H1 (cell line): ENCODE measurements around the gene RIN2. TPM values are rescaled to one million over a fixed set of nuclear protein-coding genes. Genes with fewer than 3 reads are reported as not detected.

ENCODE experiments used
- CTCF ChIA-PET: fragments of 300-600 bp; sonication (Branson Sonifier 250); formaldehyde crosslinking; loops from one replicate; lab custom pipeline; 2021; ENCODE audit not compliant: partially characterized antibody; lab: Charles Lee
- POLR2A ChIA-PET: fragments of 300-600 bp; sonication (Branson Sonifier 250); formaldehyde crosslinking; loops from one replicate; lab custom pipeline; 2021; ENCODE audit warnings: inconsistent platforms; ENCODE audit not compliant: partially characterized antibody; lab: Charles Lee
- DNase-seq, 2 experiments: peaks; one replicate each; pipeline versions ENCODE4 v3.0.0 to v3.0.0-alpha.2; 2010 to 2022; ENCODE audit warnings: low spot score in 2 of 2, low read depth in 1 of 2, mixed read lengths in 1 of 2
- FAIRE-seq: peaks from 2 replicates; lab custom pipeline; 2011; peaks lifted over from hg19 to GRCh38; lab: Jason Lieb, UNC
- H2AFZ ChIP-seq: 2 replicates; pipeline ENCODE4 v1.8.1; 2012; ENCODE audit warnings: low read length, inconsistent platforms
- H2AK5ac ChIP-seq: 2 replicates; pipeline ENCODE4 v1.6.1; 2013; ENCODE audit warnings: low read depth, low read length
- H2BK120ac ChIP-seq: replicated peaks from 2 replicates; pipeline ENCODE3; 2013; ENCODE audit warnings: low read depth, low read length, inconsistent platforms
- H2BK12ac ChIP-seq: 2 replicates; pipeline ENCODE4 v1.6.1; 2013; ENCODE audit warnings: low read depth, low read length
- H2BK15ac ChIP-seq: 2 replicates; pipeline ENCODE4 v1.6.1; 2013; ENCODE audit warnings: low read length
- H2BK20ac ChIP-seq: 2 replicates; pipeline ENCODE4 v1.6.1; 2013; ENCODE audit warnings: low read length
- H2BK5ac ChIP-seq: 2 replicates; pipeline ENCODE4 v1.6.1; 2013; ENCODE audit warnings: low read depth, low read length
- H3K14ac ChIP-seq: 2 replicates; pipeline ENCODE4 v1.6.1; 2013; ENCODE audit warnings: inconsistent platforms; ENCODE audit not compliant: insufficient read length
- H3K18ac ChIP-seq: 2 replicates; pipeline ENCODE4 v1.6.1; 2013; ENCODE audit warnings: low read length; ENCODE audit errors: extremely low read depth
- H3K23ac ChIP-seq: 2 replicates; pipeline ENCODE4 v1.6.1; 2013; ENCODE audit warnings: inconsistent platforms; ENCODE audit not compliant: insufficient read length
- H3K23me2 ChIP-seq: 2 replicates; pipeline ENCODE4 v1.6.1; 2013; ENCODE audit warnings: low read depth, low read length
- H3K27ac ChIP-seq: 2 replicates; pipeline ENCODE4 v1.6.1; 2011; ENCODE audit warnings: low read depth, low read length, inconsistent platforms
- H3K27me3 ChIP-seq, 4 experiments: replicated peaks in 1 of 4; 1 replicate in 1 of 4; 2 replicates in 3 of 4; pipeline versions ENCODE4 v1.6.1 to v1.8.1; 2011 to 2013; ENCODE audit warnings: low read length in 3 of 4, mild to moderate bottlenecking in 3 of 4, inconsistent platforms in 2 of 4, mixed read lengths in 2 of 4, moderate library complexity in 1 of 4; ENCODE audit not compliant: control insufficient read depth in 3 of 4, insufficient read depth in 3 of 4; ENCODE audit errors: extremely low read depth in 1 of 4
- H3K36me3 ChIP-seq, 4 experiments: 2 replicates each; pipeline versions ENCODE4 v1.6.1 to v1.8.1; 2011 to 2013; ENCODE audit warnings: mild to moderate bottlenecking in 4 of 4, low read length in 3 of 4, moderate library complexity in 2 of 4, control low read depth in 1 of 4, inconsistent platforms in 1 of 4; ENCODE audit not compliant: insufficient read depth in 4 of 4, control insufficient read depth in 2 of 4
- H3K4ac ChIP-seq: replicated peaks from 2 replicates; pipeline ENCODE3; 2013; ENCODE audit warnings: low read length, low read depth, mixed read lengths, inconsistent platforms; ENCODE audit not compliant: insufficient read length
- H3K4me1 ChIP-seq, 4 experiments: replicated peaks in 1 of 4; 1 replicate in 1 of 4; 2 replicates in 3 of 4; pipeline versions ENCODE4 v1.6.1 to v1.8.1; 2011 to 2013; ENCODE audit warnings: low read length in 3 of 4, inconsistent platforms in 2 of 4, mixed read lengths in 1 of 4; ENCODE audit not compliant: insufficient read depth in 4 of 4, control insufficient read depth in 3 of 4
- H3K4me2 ChIP-seq, 2 experiments: 2 replicates each; pipeline versions ENCODE4 v1.6.1 to v1.8.1; 2011 to 2013; ENCODE audit warnings: low read depth in 2 of 2, low read length in 2 of 2, control low read depth in 1 of 2, inconsistent platforms in 1 of 2, mild to moderate bottlenecking in 1 of 2; ENCODE audit not compliant: insufficient read depth in 1 of 2
- H3K4me3 ChIP-seq, 4 experiments: fragments of 200-600, 300-600 bp in 1 of 4; sonication (generic), shearing (Covaris generic), sonication (Bioruptor Twin) in 1 of 4; 2 replicates each; pipeline versions ENCODE4 v1.5.1 to v1.8.1; 2011 to 2016; ENCODE audit warnings: low read length in 4 of 4, low read depth in 3 of 4, control low read depth in 2 of 4, inconsistent platforms in 2 of 4, mild to moderate bottlenecking in 2 of 4, mixed read lengths in 1 of 4, moderate library complexity in 1 of 4; ENCODE audit not compliant: insufficient read depth in 2 of 4; ENCODE audit errors: extremely low read depth in 1 of 4
- H3K56ac ChIP-seq: replicated peaks from 2 replicates; pipeline ENCODE3; 2013; ENCODE audit warnings: low read depth, mild to moderate bottlenecking, mixed read lengths, low read length, inconsistent platforms; ENCODE audit not compliant: insufficient read length
- H3K79me1 ChIP-seq: 2 replicates; pipeline ENCODE4 v1.6.1; 2013; ENCODE audit warnings: low read depth, low read length, control low read depth
- H3K79me2 ChIP-seq, 2 experiments: 2 replicates each; pipeline versions ENCODE4 v1.6.1 to v1.8.1; 2012 to 2013; ENCODE audit warnings: low read length in 2 of 2, mild to moderate bottlenecking in 2 of 2, inconsistent platforms in 1 of 2; ENCODE audit not compliant: insufficient read depth in 2 of 2, control insufficient read depth in 1 of 2
- H3K9ac ChIP-seq, 4 experiments: replicated peaks in 1 of 4; 1 replicate in 1 of 4; 2 replicates in 3 of 4; pipeline versions ENCODE4 v1.6.1 to v1.8.1; 2011 to 2013; ENCODE audit warnings: low read depth in 3 of 4, low read length in 3 of 4, control low read depth in 2 of 4, mild to moderate bottlenecking in 2 of 4, moderate library complexity in 2 of 4, inconsistent platforms in 1 of 4; ENCODE audit errors: extremely low read depth in 1 of 4
- H3K9me3 ChIP-seq, 2 experiments: 2 replicates each; pipeline versions ENCODE4 v1.6.1 to v1.8.1; 2012 to 2013; ENCODE audit warnings: mild to moderate bottlenecking in 2 of 2, moderate library complexity in 2 of 2, control low read depth in 1 of 2, inconsistent platforms in 1 of 2, low read depth in 1 of 2, low read length in 1 of 2, mixed read lengths in 1 of 2; ENCODE audit not compliant: insufficient read depth in 2 of 2
- H4K20me1 ChIP-seq, 2 experiments: replicated peaks in 1 of 2; 2 replicates each; pipeline versions ENCODE3 to v1.8.1; 2011 to 2013; ENCODE audit warnings: inconsistent platforms in 2 of 2, low read length in 2 of 2, mild to moderate bottlenecking in 1 of 2; ENCODE audit not compliant: insufficient read depth in 2 of 2, control insufficient read depth in 1 of 2
- H4K5ac ChIP-seq: 2 replicates; pipeline ENCODE4 v1.6.1; 2013; ENCODE audit warnings: low read length, low read depth, mixed read lengths, inconsistent platforms; ENCODE audit not compliant: insufficient read length
- H4K8ac ChIP-seq: 2 replicates; pipeline ENCODE4 v1.8.0; 2013; ENCODE audit warnings: mild to moderate bottlenecking, moderate library complexity, low read length, inconsistent platforms; ENCODE audit not compliant: insufficient read depth; ENCODE audit errors: extremely low read depth
- H4K91ac ChIP-seq: replicated peaks from 2 replicates; pipeline ENCODE3; 2013; ENCODE audit warnings: low read length, mixed read lengths, inconsistent platforms; ENCODE audit not compliant: insufficient read length
- CREB1 ChIP-seq: IDR thresholded peaks from 2 replicates; pipeline ENCODE4 v1.6.1; 2012; ENCODE audit warnings: inconsistent platforms
- GTF2F1 ChIP-seq: IDR thresholded peaks from 2 replicates; pipeline ENCODE4 v1.6.1; 2012; ENCODE audit warnings: low read depth, low read length, improper control_type of control experiment, borderline replicate concordance
- HDAC6 ChIP-seq: IDR thresholded peaks from one replicate; pipeline ENCODE4 v1.7.1; 2012; ENCODE audit warnings: low read depth, mild to moderate bottlenecking, inconsistent platforms, low read length, moderate library complexity
- KDM5A ChIP-seq: fragments of 200-600 bp; IDR thresholded peaks from 2 replicates; pipeline ENCODE4 v1.7.1; 2012; ENCODE audit warnings: mild to moderate bottlenecking, low read length, inconsistent platforms, mixed read lengths
- MAX ChIP-seq: IDR thresholded peaks from 2 replicates; pipeline ENCODE4 v1.6.1; 2012; ENCODE audit warnings: inconsistent platforms
- NRF1 ChIP-seq: IDR thresholded peaks from 2 replicates; pipeline ENCODE4 v1.6.1; 2011; ENCODE audit warnings: mild to moderate bottlenecking, low read depth, low read length, improper control_type of control experiment
- POLR2AphosphoS5 ChIP-seq: IDR thresholded peaks from 2 replicates; pipeline ENCODE4 v1.6.1; 2011; ENCODE audit warnings: low read depth, low read length
- SP4 ChIP-seq: IDR thresholded peaks from 2 replicates; pipeline ENCODE4 v1.6.1; 2012; ENCODE audit warnings: low read length, inconsistent platforms
- WGBS, 2 experiments: shearing (Covaris generic) in 1 of 2; methylation state at CpG; one replicate each; pipeline versions ENCODE4 v1.1.6 to v1.1.7; 2013 to 2015; ENCODE audit warnings: low lambda C conversion rate in 2 of 2, mixed read lengths in 2 of 2, inconsistent platforms in 1 of 2, low coverage in 1 of 2, missing lambda C conversion rate in 1 of 2; ENCODE audit not compliant: insufficient replicate concordance in 2 of 2, insufficient coverage in 1 of 2, insufficient read length in 1 of 2; ENCODE audit errors: extremely low coverage in 1 of 2, missing lambda C conversion rate in 1 of 2; 5-methylcytosine and 5-hydroxymethylcytosine counted together
- polyA plus RNA-seq, 7 experiments: library from polyadenylated mRNA; depleted of rRNA in 3 of 7; stranded (reverse) in 5 of 7; unstranded in 2 of 7; fragments of >200 nt in 5 of 7; fragments of 200-250 nt in 2 of 7; gene quantifications; 1 replicate in 5 of 7; 2 replicates in 1 of 7; 4 replicates in 1 of 7; pipeline versions ENCODE4 v1.2.1 to v1.2.3, GENCODE V29; 2011 to 2013; ENCODE audit warnings: missing spikeins in 2 of 7, mixed read lengths in 2 of 7
- total RNA-seq: library from RNA; stranded (reverse); fragmentation: NEBNext Ultra II Directional; extraction: Animal tissue kit (Norgen Biotek cat#: 25700); gene quantifications from 2 replicates; pipeline ENCODE4 v1.2.1, GENCODE V29; 2021

The RIN2 gene
- total and polyA plus RNA-seq, 2 of the 8 experiments (the other 6 are each of a cell fraction or from before 2014, with no cell fraction given), result 0.20 to 1.3 TPM

DNA sequence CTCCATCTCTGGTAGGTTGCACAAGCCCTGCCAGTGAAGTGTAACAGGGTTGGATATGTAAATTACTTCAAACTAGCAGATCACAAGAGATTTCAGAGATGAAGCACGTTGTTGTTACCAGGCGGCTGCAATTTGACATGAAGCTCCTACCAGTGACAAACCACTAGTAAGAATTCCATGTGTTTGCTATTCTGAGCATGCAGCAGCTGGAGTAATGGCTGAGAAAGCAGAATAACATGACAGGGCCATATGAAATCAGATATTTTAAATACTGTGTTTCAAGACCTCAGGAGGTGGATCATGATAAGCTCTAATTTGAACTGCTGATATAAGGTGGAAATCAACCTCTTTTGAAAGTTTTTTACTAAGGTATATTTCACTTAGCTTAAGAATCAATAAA lies 11.4 kb downstream of the RIN2 start:
- H2AFZ ChIP-seq, result no peak overlapping the region
- H4K8ac ChIP-seq, result no peak overlapping the region
- no peak overlapping the region for H3K4ac ChIP-seq
- H3K27ac ChIP-seq, result no peak overlapping the region
- H4K5ac ChIP-seq, result no peak overlapping the region
- H3K9ac ChIP-seq, result no peak overlapping the region
- no peak for FAIRE-seq
- H2BK120ac ChIP-seq, result no peak overlapping the region
- H2BK20ac ChIP-seq, result no peak overlapping the region
- no peak for TF ChIP-seq POLR2AphosphoS5
- TF ChIP-seq SP4, result no peak
- no peak for TF ChIP-seq NRF1
- TF ChIP-seq KDM5A, result no peak
- TF ChIP-seq HDAC6, result no peak
- TF ChIP-seq MAX, result no peak
- TF ChIP-seq GTF2F1, result no peak
- no peak for TF ChIP-seq CREB1
- H3K56ac ChIP-seq, result no peak overlapping the region
- H2BK15ac ChIP-seq, result no peak overlapping the region
- H3K9me3 ChIP-seq, result no peaks in the 10 kb centered on the region
- H3K4me3 ChIP-seq, result no peak overlapping the region
- no peak overlapping the region for H2BK5ac ChIP-seq
- H3K23me2 ChIP-seq, result no peaks in the 10 kb centered on the region
- H4K20me1 ChIP-seq, result no peaks in the 10 kb centered on the region
- H3K14ac ChIP-seq, result no peak overlapping the region
- ChIA-PET CTCF (interaction anchor here (0.7 to 5.3 kb wide), 6 partner anchors 10 to 76 kb away, joined by 3 to 24 read pairs (median 4); no protein-coding TSS in a partner anchor), POLR2A (interaction anchor here (1.2 to 1.6 kb wide), 2 partner anchors 11 to 12 kb away, joined by 3 to 4 read pairs; no protein-coding TSS in a partner anchor)
- H3K36me3 ChIP-seq, result no peaks in the 10 kb centered on the region
- H4K91ac ChIP-seq, result no peak overlapping the region
- WGBS, 2 experiments, result 90% methylated on average over 2 of the region's 2 CpGs; no CpG with 5 or more reads in 1 of the 2 experiments
- no peak overlapping the region for H2BK12ac ChIP-seq
- no peaks in the 10 kb centered on the region; a peak in 1 of 7 replicates for H3K27me3 ChIP-seq
- H3K4me2 ChIP-seq, result no peak overlapping the region
- no peak overlapping the region for H3K23ac ChIP-seq
- H3K18ac ChIP-seq, result no peak overlapping the region
- H3K79me1 ChIP-seq, result no peaks in the 10 kb centered on the region
- H3K4me1 ChIP-seq, result peaks cover 0 to 3% (median 1%) of the 10 kb centered on the region in 4 experiments; a peak in 2 of 7 replicates
- no peaks in the 10 kb centered on the region for H3K79me2 ChIP-seq
- DNase-seq, result no peak
- H2AK5ac ChIP-seq, result no peak overlapping the region
